Colonic mucosa (tissue), 4 donors: ENCODE data around the gene ADGRL1. TPM values are rescaled to one million over a fixed set of nuclear protein-coding genes. Genes with fewer than 3 reads are reported as not detected.
A peak's percentile ranks its signal among the peaks of the same experiment; 100 is the strongest.
"Not testable (repeated sequence)": the region's sequence is repeated elsewhere in the genome, so short reads cannot be mapped to it uniquely, and the experiment has no call there.

ENCODE experiments used
- DNase-seq: peaks from one replicate; pipeline ENCODE4 v3.0.0-alpha.2; 2020
- H3K27ac ChIP-seq: fragments of 200-600 bp; one replicate; pipeline ENCODE4 v1.8.0; 2021
- H3K27me3 ChIP-seq: fragments of 200-600 bp; one replicate; pipeline ENCODE4 v1.8.0; 2021
- H3K36me3 ChIP-seq: fragments of 200-600 bp; one replicate; pipeline ENCODE4 v1.8.0; 2021
- H3K4me1 ChIP-seq: fragments of 200-600 bp; one replicate; pipeline ENCODE4 v1.8.0; 2021; ENCODE audit warnings: mild to moderate bottlenecking
- H3K4me3 ChIP-seq: fragments of 200-600 bp; one replicate; pipeline ENCODE4 v1.8.0; 2021
- H3K9ac ChIP-seq, 2 donors: one replicate each; pipeline ENCODE4 v1.7.0; 2013; ENCODE audit warnings: control low read depth in 2 of 2, low read depth in 2 of 2, low read length in 2 of 2
- H3K9me3 ChIP-seq: fragments of 200-600 bp; one replicate; pipeline ENCODE4 v1.8.0; 2021
- CTCF ChIP-seq: fragments of 200-600 bp; IDR thresholded peaks from one replicate; pipeline ENCODE4 v1.8.0; 2022; ENCODE audit warnings: antibody characterized with exemption, mild to moderate bottlenecking
- intact Hi-C: fragments of 100-400 bp; cut with DNase I; formaldehyde crosslinking; loops from one replicate; pipeline ENCODE4 v1.14.1; 2022
- total RNA-seq, 2 donors: library from RNA; stranded (reverse); fragmentation: NEBNext Ultra II Directional in 1 of 2; extraction: Animal tissue kit (Norgen Biotek cat#: 25700) in 1 of 2; gene quantifications; one replicate each; pipeline ENCODE4 v1.2.1, GENCODE V29; 2021
- donor health status: healthy.
- donor health status: DM: no; HTN: no; CAD: no.
- donor health status: DM: no; HTN: no; CAD: no.

ADGRL1 gene
- total RNA-seq, 2 donors from 2014 or later, result 18.4 to 28.0 TPM

- intact Hi-C loops, result no loop called here
- H3K9ac ChIP-seq, result no peak overlapping the region
- no peaks in the 10 kb centered on the region for H3K4me1 ChIP-seq
- no peak overlapping the region for H3K27ac ChIP-seq
- TF ChIP-seq CTCF, result no peak
- H3K27me3 ChIP-seq, result no peaks in the 10 kb centered on the region
- peak overlapping the region; percentile 44 for H3K4me3 ChIP-seq
- no peaks in the 10 kb centered on the region for H3K9me3 ChIP-seq
- DNase-seq, result peak; percentile 47
- no peaks in the 10 kb centered on the region for H3K36me3 ChIP-seq
Observed at GRCh38 chr19:14248578-14249011, 42.6 kb upstream of the ADGRL1 start.

GRCh38 chr19:14247548-14248471 lies 41.8 kb upstream of the ADGRL1 start:
- H3K27ac ChIP-seq, H3K4me1 ChIP-seq, H3K36me3 ChIP-seq, intact Hi-C loops, H3K9ac ChIP-seq, H3K9me3 ChIP-seq, H3K27me3 ChIP-seq: not testable (repeated sequence)
- peak overlapping the region; percentile 19 for H3K4me3 ChIP-seq
- peak; percentile 54 for DNase-seq

GRCh38 chr19:14247205-14247547 lies 41.2 kb upstream of the ADGRL1 start:
- H3K27me3 ChIP-seq, H3K4me1 ChIP-seq, H3K9ac ChIP-seq, H3K9me3 ChIP-seq, H3K27ac ChIP-seq, H3K4me3 ChIP-seq, H3K36me3 ChIP-seq, intact Hi-C loops, DNase-seq: not testable (repeated sequence)

- H3K27ac ChIP-seq, intact Hi-C loops, H3K9ac ChIP-seq, H3K36me3 ChIP-seq, H3K27me3 ChIP-seq, H3K4me1 ChIP-seq, DNase-seq, H3K4me3 ChIP-seq, H3K9me3 ChIP-seq: not testable (repeated sequence)
Observed at GRCh38 chr19:14244393-14244792, 38.4 kb upstream of the ADGRL1 start.

GRCh38 chr19:14243718-14244117 lies 37.7 kb upstream of the ADGRL1 start:
- H3K9me3 ChIP-seq, H3K27ac ChIP-seq, H3K4me1 ChIP-seq, H3K9ac ChIP-seq, H3K36me3 ChIP-seq, intact Hi-C loops, H3K27me3 ChIP-seq, H3K4me3 ChIP-seq, DNase-seq: not testable (repeated sequence)

- Histone ChIP-seq H3K9me3 (no peaks in the 10 kb centered on the region), H3K27ac (no peak overlapping the region), H3K27me3 (no peaks in the 10 kb centered on the region), H3K4me1 (no peaks in the 10 kb centered on the region), H3K36me3 (no peaks in the 10 kb centered on the region), H3K9ac (no peak overlapping the region), H3K4me3 (no peak overlapping the region)
- no peak for TF ChIP-seq CTCF
- intact Hi-C loops, result no loop called here
- DNase-seq, result no peak
Observed at GRCh38 chr19:14237014-14237941, 31.3 kb upstream of the ADGRL1 start.

GRCh38 chr19:14232945-14233344 lies 27.0 kb upstream of the ADGRL1 start:
- H3K4me3 ChIP-seq, H3K27ac ChIP-seq, H3K27me3 ChIP-seq, H3K9ac ChIP-seq, H3K4me1 ChIP-seq, H3K9me3 ChIP-seq, intact Hi-C loops, H3K36me3 ChIP-seq, DNase-seq: not testable (repeated sequence)

GRCh38 chr19:14228446-14229071 lies 22.6 kb upstream of the ADGRL1 start:
- H3K9me3 ChIP-seq, H3K9ac ChIP-seq, intact Hi-C loops, H3K4me3 ChIP-seq, DNase-seq, H3K27me3 ChIP-seq, H3K36me3 ChIP-seq, H3K4me1 ChIP-seq, H3K27ac ChIP-seq: not testable (repeated sequence)

GRCh38 chr19:14226498-14226897 lies 20.5 kb upstream of the ADGRL1 start:
- DNase-seq, H3K36me3 ChIP-seq, intact Hi-C loops, H3K9ac ChIP-seq, H3K4me1 ChIP-seq, H3K27me3 ChIP-seq, H3K9me3 ChIP-seq, H3K4me3 ChIP-seq, H3K27ac ChIP-seq: not testable (repeated sequence)
